GM18868 (cell line): Measurements from ENCODE around the gene ERICH6.
"Not testable (repeated sequence)": the region's sequence is repeated elsewhere in the genome, so short reads cannot be mapped to it uniquely, and the experiment has no call there.

Experiments used
- ATAC-seq: cut with Tn5 transposase; IDR thresholded peaks from one replicate; pipeline ENCODE4 v1.9.1; 2021; ENCODE audit warnings: mild to moderate bottlenecking, moderate library complexity; ENCODE audit not compliant: unreplicated experiment

The ERICH6 gene

DNA sequence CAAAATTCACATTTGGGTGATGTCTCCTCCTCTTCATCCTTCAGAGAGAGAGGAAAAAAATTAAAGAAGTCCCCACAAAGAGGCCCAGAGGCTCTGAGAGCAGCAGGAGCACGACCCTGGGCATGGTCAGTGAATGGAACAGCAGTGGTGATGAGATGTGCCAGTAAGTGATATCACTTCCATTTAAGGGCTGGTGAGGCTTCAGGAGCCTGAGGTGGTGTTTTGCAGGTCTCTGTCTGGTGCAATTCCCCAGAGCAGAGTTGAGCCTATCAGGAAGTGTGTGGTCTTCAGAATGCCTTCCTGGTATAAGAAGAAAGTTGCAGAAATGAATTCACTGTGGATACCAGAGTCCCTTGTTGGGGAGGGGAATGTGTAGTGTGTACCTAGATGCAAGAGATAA, 21.4 kb downstream of the ERICH6 start:
- peak; percentile 47 for ATAC-seq

DNA sequence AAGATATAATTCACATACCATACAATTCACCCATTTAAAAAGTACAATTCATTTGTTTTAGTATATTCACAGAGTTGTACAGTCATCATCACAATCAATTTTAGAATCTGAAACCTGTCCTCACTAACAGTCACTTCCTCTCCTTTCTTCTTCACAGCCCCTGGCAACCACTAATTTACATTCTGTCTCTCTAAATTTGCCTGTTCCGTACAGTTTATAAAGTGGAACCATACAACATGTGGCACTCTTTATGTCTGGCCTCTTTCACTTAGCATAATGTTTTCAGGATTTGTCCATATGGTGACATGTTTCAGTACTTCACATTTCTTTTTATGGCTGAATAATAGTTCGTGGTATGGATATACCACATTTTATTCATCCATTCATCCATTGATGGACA, 22.7 kb downstream of the ERICH6 start:
- ATAC-seq: peak; percentile 88

DNA sequence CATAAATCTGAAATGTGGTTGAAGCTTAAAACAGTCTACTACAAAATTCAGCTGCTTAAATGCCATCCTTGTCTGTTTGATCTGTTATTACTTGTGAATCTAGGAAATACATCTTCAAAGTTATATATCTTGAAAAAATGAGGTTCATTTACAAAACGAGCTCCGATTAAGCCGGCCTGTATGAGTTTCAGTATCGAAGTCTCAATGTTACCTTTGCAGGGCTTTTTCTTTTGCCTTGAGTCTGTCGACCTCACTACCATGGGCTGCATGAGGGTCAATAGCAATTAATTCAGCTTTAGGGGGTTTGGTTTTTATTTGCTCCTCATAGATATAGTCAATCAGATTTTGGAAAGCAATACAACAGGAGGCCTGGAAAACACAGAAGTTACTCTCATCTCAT, 23.2 kb downstream of the ERICH6 start:
- ATAC-seq: no peak

DNA sequence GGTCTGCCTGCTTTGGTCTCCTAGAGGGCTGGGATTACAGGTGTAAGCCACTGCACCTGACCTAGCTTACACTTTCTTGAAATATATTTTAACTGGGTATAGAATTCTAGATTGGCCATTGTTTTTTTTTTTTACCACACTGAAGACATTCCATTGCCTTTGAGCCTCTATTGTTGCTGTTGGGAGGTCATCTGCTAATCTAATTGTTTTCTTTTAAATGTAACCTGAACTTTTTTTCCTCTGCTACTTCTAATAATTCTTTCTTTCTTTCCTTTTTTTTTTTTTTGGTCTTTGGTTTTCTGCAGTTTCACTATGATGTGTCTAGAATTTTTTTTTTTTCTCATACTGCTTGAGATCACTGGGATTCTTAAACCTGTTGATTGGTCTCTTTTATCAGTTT, 28.1 kb downstream of the ERICH6 start:
- no peak for ATAC-seq

DNA sequence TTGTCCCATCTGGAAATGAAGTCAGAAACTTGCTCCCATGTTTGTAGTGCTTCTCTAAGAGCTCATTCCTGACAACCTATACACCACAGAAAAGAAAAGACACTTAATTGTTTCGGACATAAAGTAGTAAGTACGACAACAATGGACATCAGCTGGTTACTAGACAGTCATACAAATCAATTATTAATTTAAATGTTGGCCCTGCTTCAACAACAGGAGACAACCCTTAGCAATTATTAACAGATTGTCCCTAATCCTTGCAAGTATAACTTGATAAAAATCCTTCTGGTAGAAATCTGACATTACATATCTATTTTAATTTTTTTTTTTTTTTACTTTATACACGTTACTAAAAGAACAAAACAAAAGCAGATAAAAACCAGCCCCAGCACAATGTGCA, 29.8 kb downstream of the ERICH6 start:
- ATAC-seq: no peak

DNA sequence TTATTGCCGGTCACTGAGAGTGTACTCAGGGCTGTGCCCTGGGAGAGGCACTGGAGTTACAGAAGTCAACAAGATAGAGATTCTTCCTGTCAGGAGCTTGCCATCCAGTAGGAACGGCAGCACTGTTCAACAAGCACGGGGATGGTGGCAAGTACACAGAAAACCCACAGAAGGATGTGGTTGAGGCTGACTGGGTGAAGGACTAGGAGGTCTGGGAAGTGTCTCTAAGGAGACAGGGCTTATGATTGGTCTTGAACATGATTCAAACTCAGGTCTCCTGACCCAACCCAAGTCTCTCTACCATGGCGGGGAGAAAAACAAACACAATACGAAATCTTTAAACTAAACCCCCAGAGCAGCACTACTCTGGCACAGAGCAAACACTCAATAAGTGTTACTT, 37.6 kb downstream of the ERICH6 start:
- ATAC-seq: no peak

DNA sequence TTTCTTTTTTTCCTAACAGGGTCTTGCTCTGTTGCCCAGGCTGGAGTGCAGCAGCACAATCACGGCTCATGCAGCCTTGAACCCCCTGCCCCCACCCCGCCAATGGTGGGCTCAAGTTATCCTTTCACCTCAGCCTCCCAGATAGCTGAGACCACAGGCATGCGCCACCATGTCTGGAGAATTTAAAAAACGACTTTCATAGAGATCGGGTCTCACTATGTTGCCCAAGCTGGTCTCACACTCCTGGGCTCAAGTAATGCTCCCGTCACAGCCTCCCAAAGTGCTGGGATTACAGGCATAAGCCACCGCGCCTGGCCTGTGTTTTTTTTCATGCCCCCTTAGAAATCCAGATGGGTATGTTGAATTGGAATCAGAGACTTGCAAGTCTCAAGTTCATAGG, 40.3 kb downstream of the ERICH6 start:
- ATAC-seq: no peak

DNA sequence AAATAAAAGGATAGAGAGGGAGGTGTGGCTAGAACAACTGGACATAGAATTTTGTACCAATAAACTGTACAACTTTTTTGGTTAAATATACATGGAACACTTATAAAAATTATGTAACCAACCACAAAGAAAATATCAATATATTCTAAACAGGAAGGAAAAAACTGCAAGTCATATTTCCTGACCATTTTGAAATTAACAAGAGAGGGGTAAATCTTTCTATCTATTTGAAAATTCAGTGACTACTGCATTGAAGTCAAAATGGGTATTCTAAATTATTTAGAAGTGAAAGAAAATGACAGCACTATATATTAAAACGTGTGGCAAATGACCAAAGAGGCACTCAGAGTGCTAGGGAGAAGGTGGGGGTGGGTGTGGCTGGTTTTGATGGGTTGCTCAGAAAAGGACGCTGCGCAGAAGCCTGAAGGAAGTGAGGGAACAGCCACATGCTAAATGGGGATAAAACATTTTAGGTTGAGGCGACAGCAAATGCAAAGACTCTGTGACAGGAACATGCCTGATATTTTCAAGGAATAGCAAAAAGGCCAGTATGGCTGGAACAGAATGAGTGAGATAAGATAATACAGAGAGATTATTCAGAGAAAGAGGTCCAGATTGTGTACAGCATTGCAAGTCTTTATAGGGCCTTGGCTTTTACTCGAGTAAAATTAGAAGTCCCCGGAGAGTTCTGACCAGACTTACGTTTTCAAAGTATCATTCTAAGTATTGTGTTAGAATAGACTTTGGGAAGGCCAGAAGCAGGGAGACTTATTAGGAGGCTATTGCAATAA, 41.1 kb downstream of the ERICH6 start:
- no peak for ATAC-seq

DNA sequence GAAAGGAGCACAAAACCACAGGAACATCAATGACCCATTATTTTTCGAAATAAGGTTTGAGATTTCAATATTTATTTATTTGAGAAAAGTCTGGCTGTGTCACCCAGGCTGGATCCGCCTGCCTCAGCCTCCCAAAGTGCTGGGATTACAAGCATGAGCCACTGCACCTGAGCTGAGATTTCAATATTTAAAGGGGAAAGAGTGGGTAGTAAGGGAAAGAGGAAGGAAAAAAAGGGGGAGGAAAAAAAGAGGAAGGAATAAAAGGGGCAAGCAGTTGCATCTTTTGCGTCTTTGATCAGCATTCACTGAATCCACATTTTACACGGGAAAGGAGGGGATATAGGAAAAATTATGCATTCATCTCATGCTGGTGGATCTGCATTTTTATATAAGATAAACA, 47.4 kb downstream of the ERICH6 start:
- ATAC-seq: no peak

DNA sequence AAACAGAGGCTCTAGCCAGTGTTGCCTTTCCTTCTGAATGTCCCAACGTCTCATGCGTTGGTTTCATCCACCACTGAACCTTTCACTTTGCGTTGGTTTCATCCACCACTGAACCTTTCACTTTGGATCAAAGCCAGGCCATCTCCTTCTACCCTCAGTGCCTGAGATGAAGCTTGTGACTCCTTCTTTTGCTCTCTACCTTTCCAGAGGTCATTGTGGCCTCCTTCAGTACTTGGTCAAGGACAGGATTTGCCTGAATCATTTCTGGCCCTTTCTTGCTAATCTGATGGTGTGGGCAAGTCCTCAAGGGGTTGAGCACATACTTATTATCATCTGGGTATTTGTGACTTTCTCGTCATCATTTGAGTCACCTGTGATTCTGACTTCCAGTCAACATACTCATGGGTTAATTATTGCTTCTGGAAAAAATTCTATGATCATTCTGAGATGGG, 50.6 kb downstream of the ERICH6 start:
- peak; percentile 65 for ATAC-seq

DNA sequence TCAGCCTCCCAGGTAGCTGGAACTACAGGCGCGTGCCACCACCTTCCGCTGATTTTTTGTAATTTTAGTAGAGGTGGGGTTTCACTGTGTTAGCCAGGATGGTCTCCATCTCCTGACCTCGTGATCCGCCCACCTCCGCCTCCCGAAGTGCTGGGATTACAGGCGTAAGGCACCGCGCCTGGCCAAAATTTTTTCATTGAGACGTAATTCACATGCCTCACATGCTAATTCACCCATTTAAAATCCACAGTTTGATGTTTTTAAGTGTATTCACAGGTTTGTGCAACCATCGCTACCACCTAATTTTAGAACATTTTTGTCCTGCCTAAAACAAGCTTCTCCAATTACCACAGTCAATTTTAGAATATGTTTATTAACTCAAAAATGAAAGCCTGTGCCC, 63.5 kb downstream of the ERICH6 start:
- ATAC-seq: no peak

DNA sequence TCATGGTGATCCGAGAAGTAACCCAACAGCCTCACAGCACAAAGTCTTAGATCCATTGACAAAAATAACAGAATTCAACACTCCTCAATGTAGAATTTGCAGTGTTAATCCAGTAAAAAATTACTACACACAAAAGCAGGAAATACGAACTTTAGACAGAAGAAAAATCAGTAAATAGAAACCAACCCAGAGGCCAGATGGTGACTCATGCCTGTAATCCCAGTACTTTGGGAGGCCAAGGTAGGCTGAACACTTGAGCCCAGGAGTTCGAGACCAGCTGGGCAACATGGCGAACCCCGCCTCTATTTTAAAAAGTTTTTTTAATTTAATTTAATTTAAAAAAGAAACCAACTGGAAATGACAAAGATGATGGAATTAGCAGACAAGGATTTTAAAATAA, 64.5 kb downstream of the ERICH6 start:
- ATAC-seq: no peak

DNA sequence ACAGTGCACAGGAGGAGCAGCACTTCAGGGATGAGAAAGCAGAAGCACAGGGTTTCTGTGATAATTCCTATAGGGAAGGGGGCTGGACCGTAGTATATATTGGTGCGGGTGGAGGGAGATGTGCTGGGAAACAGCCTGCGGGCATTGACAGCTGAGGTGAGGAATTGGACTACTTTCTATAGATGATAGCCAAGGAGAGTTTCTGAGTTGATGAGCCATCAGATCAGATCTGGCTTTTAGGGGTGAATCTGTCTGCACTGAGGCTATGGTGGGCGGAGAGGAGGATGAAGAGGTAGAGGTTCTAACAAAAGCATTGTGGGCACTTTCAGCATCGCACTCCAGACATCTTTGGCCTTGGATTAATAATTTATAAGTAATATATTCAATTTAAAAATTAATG, 67.5 kb downstream of the ERICH6 start:
- no peak for ATAC-seq

DNA sequence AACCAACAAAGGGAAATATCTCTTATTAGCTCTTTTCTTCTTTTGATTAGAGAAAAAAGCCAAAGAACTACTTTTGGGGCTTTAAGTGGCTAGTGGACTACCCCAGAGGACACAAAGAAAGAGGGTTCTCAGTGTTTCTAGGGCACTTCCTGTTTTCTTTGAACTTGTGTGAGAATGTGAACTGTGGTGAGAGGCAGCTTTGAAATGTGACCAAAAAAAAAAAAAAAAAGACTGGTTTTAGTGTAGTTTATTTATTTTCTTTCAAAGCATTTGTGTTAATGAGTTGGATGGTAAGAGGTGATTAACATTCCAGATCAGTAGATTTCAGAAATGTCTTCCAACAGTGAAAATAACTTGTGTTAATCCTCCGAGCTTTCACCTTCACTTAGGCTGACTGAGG, 68.2 kb downstream of the ERICH6 start:
- peak; percentile 93 for ATAC-seq

DNA sequence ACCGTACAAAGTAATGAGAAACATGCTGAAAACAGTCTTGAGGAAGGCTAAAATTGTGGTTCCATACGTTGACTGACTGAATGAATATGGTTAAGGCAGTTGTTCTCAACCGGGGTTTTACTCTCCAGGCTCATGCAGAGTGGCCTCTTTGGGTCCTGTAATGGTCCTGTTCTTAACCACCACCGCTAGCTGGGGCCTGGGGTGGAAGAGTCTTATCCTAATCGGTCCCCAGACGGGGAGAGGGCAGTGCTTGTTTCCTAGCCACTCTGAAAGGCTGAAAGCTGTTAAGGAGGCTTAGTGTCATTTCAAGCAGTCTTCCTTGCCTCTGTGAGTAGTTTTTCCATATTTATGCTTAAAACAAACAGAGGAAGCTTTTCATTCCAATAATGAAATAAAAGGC, 68.6 kb downstream of the ERICH6 start:
- no peak for ATAC-seq

DNA sequence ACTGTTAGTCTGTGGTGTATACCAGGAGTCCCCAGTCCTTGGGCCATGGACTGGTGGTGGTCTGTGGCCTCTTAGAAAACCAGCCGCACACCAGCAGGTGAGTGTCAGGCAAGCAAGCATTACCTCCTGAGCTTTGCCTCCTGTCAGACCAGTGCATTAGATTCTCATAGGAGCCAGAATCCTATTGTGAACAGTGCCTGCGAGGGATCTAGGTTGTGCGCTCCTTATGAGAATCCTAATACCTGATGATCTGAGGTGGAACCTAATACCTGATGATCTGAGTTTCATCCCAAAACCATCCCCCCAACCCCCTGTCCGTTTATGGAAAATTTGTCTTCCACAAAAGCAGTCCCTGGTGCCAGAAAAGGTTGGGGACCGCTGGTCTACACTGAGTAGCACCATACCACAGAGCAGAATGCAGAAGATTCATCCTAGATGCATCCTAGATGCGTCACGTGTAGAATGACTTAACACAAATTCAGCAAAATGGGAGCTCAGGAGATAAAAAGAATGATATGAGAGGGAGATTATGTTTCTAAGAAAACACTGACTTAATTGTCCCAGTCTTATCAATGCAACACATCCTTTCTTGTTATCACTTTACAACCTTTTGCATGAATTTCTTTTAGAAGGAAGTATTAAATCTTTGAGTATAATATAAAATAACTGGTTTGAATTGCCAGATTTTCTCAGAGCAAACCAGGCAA, 72.1 kb downstream of the ERICH6 start:
- no peak for ATAC-seq

DNA sequence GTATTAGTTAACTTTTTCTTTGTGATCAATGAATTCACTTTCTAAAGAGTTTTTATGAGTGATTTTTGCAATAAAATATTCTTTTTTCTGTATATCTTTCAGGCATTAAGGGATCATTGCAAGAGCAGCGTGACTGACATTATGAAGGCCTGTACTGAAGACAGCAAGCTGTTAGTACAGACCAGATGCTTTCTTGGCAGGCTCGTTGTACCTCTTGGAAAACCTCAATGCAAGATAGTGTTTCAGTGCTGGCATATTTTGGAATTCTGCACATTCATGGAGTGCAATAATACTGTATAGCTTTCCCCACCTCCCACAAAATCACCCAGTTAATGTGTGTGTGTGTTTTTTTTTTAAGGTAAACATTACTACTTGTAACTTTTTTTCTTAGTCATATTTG, 76.2 kb downstream of the ERICH6 start:
- no peak for ATAC-seq

DNA sequence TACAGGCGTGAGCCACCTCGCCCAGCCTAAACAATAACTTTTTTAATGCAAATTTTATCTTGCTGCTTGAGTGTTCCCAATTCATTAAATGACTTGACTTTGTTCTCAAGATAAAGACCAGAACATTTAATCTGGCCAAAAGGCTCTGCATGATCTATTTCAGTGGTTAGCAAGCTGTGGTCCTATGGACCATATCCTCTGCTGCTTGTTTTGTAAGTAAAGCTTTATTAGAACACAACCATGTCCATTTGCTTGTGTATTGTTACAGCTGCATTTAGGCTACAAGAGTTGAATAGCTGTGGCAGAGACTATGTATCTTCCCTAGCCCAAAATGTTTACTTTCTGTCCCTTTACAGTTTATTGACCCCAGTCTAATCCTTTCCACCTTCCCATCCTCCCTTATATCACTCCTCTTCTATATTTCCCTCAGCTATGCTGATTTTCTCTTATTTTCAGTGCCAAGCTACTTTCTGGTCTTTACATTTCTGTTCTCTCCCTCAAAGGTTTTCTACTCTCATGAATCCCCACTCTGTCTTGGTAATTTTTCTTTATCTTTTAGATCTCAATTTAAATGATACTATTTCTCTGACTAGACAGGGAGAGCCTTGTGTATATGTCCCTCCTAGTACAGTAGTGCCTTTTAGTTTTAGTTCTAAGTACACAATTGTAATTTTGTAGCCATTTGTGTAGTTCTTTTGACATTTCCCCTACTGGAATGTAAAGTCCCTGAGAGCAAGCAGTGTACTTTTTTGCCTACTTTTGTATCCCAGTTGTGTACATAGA, 77.4 kb downstream of the ERICH6 start:
- ATAC-seq: no peak

DNA sequence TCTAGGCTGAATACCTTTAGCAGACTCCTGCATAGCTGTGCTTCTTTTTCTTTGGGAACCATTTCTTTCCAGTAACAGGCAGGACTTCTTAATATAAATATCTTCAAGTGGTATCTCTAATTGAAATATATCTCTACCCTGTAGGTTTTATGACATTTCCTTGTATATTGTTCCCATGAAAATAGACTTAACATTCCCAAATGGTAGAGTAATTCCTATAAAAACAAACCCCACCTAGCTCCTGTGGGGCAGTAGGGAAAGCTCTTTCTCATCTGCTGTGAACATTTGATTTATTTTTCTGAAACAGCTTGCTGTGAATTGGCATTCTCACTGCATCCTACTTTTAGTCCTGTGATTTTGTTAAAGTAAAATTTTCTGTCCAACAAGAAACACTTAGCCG, 79.8 kb downstream of the ERICH6 start:
- ATAC-seq: no peak

DNA sequence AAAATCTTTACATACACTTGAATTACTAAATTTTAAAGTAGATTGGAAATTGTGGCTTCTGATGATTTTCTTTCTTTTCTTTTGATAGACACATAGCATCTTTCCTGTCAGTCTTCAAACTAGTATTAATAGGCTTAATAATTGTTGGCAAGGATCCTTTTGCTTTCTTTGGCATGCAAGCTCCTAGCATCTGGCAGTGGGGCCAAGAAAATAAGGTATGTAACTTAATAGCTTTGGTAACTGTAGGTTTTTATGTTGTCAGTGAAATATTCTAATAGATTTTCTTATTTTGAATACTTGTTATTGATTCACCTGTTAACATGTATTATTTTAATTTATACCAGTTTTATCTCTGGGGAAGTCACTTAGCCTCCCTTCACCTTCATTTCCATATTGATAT, 80.8 kb downstream of the ERICH6 start:
- not testable (repeated sequence) for ATAC-seq

DNA sequence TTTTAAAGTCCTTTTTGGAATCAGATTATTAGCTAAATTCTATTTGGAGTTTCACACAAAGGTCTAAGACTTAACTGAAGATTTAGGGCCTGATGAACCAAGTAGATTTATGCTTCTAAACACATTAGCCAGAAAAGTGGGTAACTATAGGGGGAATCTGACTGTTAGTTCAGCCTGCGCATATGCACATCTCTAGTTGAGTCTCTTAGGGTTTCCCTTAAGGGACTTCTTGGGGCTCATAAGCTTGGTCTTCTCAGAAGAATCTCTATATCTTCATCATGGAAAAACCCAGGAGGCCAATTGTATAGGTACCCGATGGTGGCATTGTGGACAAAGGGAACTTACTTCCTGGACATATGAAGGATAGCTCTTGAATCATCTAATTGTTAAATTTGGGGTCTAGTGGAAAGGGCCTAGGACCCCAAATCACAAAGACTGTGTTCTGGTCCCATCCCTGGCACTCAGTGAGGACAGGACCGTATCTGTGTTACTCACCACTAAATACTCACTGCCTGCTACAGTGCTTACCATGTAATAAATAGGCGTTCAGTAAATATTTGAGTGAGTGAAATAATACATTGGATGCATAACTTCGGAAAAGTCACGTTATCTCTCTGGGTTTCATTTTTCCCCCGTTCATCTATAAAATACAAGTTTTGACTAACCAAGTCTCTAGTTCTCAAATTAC, 83.6 kb downstream of the ERICH6 start:
- ATAC-seq: no peak
